GM12801 (cell line): ENCODE data around the gene IRX4.

Source experiments
- TF ChIP-seq, protein P1 (sequence below): IDR thresholded peaks from one replicate; pipeline ENCODE4 v1.5.1; 2011; ENCODE audit warnings: control low read depth; ENCODE audit not compliant: insufficient read length; ENCODE audit errors: extremely low read depth

The IRX4 gene

GRCh38 chr5:1882337-1883119 is at the start of gene IRX4:
Gene IRX4 (minus strand): TSS chr5:1882925. CDS start chr5:1882647, 278 bp downstream.
- TF ChIP-seq, protein P1, sequence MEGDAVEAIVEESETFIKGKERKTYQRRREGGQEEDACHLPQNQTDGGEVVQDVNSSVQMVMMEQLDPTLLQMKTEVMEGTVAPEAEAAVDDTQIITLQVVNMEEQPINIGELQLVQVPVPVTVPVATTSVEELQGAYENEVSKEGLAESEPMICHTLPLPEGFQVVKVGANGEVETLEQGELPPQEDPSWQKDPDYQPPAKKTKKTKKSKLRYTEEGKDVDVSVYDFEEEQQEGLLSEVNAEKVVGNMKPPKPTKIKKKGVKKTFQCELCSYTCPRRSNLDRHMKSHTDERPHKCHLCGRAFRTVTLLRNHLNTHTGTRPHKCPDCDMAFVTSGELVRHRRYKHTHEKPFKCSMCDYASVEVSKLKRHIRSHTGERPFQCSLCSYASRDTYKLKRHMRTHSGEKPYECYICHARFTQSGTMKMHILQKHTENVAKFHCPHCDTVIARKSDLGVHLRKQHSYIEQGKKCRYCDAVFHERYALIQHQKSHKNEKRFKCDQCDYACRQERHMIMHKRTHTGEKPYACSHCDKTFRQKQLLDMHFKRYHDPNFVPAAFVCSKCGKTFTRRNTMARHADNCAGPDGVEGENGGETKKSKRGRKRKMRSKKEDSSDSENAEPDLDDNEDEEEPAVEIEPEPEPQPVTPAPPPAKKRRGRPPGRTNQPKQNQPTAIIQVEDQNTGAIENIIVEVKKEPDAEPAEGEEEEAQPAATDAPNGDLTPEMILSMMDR, result no peak

DNA sequence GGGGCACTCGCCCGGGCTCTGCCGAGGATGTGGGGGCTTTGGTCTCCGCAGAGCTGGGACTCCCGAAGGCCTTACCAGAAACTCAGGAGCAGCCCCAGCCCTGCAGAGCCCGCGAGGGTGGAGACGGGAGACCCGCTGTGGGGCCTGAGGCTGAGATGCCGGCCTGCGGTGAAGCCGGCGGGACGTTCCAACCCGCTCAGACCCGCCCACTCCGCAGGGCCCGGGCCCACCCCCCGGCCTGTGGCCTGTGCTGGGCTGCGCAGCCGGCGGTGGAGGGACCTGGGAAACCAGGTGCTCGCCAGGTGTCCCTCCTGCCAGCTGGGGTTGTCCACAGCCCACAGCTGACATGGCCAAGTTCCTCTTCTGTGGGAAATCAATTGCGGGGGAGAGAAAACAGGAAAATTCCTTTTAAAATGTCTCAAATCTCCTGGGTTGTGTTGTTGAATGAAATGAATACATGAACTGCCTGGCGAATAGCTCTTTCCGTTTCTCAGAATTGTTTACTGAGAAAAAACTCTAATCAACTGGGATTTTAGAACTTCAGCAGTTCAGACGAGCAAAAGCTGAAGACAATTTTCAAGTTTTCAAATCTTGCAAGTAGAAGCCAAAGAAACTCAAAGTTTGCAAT is 49.0 kb upstream of the IRX4 start:
- TF ChIP-seq, protein P1, result no peak

GRCh38 chr5:1930880-1931603 is 48.3 kb upstream of the IRX4 start:
- TF ChIP-seq, protein P1, result no peak

DNA sequence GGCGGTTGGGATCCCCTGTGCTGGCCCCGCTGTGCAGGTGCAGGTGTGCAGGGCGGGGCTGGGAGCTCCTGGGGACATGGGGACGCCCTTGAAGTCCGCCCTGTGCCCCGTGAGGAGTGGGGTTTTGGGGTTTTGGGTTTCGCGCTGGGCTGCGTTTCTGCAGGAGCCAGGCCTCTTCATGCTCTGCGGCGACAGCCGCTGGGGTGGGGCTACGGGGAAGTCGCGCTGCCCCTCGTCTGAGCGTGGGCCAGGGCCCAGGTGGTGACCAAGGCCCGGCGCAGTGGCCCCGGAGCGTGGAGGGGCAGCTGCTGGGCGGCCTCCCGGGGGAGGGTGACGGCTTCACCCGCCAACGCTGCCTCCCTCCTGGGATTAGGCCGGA is 47.8 kb upstream of the IRX4 start:
- TF ChIP-seq, protein P1, result no peak

- TF ChIP-seq, protein P1, result no peak
Measured at GRCh38 chr5:1929108-1929991, 46.6 kb upstream of the IRX4 start.

DNA sequence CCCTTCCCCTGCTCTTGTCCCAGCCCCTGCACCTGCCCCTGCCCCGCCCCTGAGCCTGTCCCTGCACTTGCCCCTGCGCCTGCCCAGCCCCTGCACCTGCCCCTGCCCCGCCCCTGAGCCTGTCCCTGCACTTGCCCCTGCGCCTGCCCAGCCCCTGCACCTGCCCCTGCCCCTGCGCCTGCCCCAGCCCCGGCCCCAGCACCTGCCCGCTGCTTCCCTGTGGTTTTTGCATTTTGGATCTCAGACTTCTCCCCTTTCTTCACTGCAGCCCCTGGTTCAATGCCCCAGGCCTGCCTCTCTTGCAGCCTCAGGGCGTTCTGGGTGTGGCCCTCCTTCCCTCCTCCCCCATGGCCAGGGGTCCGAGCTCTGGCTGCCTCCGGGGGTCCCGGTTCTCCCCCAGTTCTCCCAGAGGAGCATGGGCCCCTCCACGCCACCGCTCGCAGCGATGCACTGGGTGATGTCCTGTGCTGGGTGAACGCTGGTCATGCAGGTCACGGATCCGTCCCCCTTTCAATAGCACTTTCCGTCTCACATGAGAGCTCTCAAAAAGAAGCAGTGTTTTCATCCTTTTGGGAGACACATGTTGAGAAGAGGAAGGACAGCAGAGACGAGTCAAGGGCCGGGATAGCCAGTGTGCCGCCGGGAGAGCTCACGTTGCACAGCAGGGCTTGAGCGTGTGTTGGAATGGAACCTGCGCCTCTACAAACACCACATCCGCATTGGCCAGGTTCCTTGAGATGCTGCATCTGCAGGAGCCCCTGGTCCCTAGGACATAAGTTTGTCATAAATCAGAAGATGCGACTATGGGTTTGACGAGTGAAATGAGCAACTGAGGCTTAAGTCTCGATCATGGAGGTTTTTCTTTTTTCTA is 44.0 kb upstream of the IRX4 start:
- TF ChIP-seq, protein P1, result no peak
